ENCODE measurements around the gene ZC3H10. TPM values are rescaled to one million over a fixed set of nuclear protein-coding genes. Genes with fewer than 3 reads are reported as not detected.

Gene ZC3H10
- total and polyA plus RNA-seq, 2 of the 13 experiments (the other 11 are each of a cell fraction or from before 2014, with no cell fraction given): 0.70 to 2.3 TPM

DNA sequence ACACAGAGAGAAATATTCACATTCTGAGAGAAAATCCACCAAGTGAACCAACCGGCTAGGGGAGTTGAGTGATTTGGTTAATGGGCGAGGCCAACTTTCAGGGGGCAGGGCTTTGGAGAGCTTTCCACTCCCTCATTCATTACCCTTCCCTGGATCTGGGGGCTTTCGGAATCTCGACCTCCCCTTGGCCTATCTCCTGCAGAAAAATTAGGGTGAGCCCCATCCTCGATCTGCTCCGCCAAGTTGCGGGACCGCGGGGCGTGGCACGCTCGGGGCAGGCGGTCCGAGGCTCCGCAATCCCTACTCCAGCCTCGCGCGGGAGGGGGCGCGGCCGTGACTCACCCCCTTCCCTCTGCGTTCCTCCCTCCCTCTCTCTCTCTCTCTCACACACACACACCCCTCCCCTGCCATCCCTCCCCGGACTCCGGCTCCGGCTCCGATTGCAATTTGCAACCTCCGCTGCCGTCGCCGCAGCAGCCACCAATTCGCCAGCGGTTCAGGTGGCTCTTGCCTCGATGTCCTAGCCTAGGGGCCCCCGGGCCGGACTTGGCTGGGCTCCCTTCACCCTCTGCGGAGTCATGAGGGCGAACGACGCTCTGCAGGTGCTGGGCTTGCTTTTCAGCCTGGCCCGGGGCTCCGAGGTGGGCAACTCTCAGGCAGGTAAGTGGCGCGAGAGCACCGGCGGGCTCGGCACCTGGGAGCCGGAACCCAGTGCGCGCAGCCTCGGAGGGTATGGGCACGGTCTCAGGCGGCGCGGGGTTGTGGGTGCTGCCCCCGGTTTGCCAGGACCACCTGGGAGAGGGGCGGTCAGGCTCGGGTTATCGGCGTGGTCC, 38.1 kb upstream of the ZC3H10 start, which contains the start of gene ERBB3 (continued):
- TF ChIP-seq JDP2 (CRISPR knock-in tag; IDR thresholded peaks at IDR 0.05; ENCODE audit: borderline replicate concordance) (peak; percentile 21; the same call in 1 of the 2 replicates), CCDC6 (CRISPR knock-in tag; IDR thresholded peaks at IDR 0.05) (peak; percentile 77; the same call in 1 of the 2 replicates), KLF16 (CRISPR knock-in tag; IDR thresholded peaks at IDR 0.05) (peak in 1 of 2 experiments; percentile 68; a peak in 1 of 4 replicates), SMAD3 (CRISPR knock-in tag; IDR thresholded peaks at IDR 0.05) (no peak; the same call in 1 of the 2 replicates), ZFAT (CRISPR knock-in tag; conservative IDR thresholded peaks at IDR 0.05) (no peak), NRL (CRISPR knock-in tag; IDR thresholded peaks at IDR 0.05; ENCODE audit: borderline replicate concordance) (0 out of 2 replicates have a peak, but pooled peaks have one; percentile 27), FOXP1 (IDR thresholded peaks at IDR 0.05) (no peak; the same call in 1 of the 2 replicates), FOXP1 (CRISPR knock-in tag; IDR thresholded peaks at IDR 0.05) (peak; percentile 62), MEF2D (CRISPR knock-in tag; IDR thresholded peaks at IDR 0.05) (no peak; the same call in 1 of the 2 replicates), HES4 (CRISPR knock-in tag; IDR thresholded peaks at IDR 0.05; ENCODE audit: borderline replicate concordance) (peak; percentile 69; the same call in 1 of the 2 replicates), POLR2G (IDR thresholded peaks at IDR 0.05; ENCODE audit: low read depth, low read length) (peak; percentile 82), XRCC5 (optimal IDR thresholded peaks at IDR 0.05; ENCODE audit: low read length) (peak; percentile 89), ZNF780A (CRISPR knock-in tag; IDR thresholded peaks at IDR 0.05) (0 out of 2 replicates have a peak, but pooled peaks have one; percentile 48), PRPF4 (IDR thresholded peaks at IDR 0.05; ENCODE audit: low read depth, low read length, poor library complexity, severe bottlenecking) (no peak), GPN1 (CRISPR knock-in tag; IDR thresholded peaks at IDR 0.05; ENCODE audit: borderline replicate concordance) (0 out of 2 replicates have a peak, but pooled peaks have one; percentile 49), ZBTB42 (CRISPR knock-in tag; IDR thresholded peaks at IDR 0.05) (peak; percentile 34; the same call in 1 of the 2 replicates)
- TF ChIP-seq, protein P1, sequence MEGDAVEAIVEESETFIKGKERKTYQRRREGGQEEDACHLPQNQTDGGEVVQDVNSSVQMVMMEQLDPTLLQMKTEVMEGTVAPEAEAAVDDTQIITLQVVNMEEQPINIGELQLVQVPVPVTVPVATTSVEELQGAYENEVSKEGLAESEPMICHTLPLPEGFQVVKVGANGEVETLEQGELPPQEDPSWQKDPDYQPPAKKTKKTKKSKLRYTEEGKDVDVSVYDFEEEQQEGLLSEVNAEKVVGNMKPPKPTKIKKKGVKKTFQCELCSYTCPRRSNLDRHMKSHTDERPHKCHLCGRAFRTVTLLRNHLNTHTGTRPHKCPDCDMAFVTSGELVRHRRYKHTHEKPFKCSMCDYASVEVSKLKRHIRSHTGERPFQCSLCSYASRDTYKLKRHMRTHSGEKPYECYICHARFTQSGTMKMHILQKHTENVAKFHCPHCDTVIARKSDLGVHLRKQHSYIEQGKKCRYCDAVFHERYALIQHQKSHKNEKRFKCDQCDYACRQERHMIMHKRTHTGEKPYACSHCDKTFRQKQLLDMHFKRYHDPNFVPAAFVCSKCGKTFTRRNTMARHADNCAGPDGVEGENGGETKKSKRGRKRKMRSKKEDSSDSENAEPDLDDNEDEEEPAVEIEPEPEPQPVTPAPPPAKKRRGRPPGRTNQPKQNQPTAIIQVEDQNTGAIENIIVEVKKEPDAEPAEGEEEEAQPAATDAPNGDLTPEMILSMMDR (CRISPR knock-in tag; IDR thresholded peaks at IDR 0.05): peak; percentile 35
- TF ChIP-seq, protein P2, sequence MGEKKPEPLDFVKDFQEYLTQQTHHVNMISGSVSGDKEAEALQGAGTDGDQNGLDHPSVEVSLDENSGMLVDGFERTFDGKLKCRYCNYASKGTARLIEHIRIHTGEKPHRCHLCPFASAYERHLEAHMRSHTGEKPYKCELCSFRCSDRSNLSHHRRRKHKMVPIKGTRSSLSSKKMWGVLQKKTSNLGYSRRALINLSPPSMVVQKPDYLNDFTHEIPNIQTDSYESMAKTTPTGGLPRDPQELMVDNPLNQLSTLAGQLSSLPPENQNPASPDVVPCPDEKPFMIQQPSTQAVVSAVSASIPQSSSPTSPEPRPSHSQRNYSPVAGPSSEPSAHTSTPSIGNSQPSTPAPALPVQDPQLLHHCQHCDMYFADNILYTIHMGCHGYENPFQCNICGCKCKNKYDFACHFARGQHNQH (CRISPR knock-in tag; IDR thresholded peaks at IDR 0.05): peak; percentile 48
- TF ChIP-seq, protein P3, sequence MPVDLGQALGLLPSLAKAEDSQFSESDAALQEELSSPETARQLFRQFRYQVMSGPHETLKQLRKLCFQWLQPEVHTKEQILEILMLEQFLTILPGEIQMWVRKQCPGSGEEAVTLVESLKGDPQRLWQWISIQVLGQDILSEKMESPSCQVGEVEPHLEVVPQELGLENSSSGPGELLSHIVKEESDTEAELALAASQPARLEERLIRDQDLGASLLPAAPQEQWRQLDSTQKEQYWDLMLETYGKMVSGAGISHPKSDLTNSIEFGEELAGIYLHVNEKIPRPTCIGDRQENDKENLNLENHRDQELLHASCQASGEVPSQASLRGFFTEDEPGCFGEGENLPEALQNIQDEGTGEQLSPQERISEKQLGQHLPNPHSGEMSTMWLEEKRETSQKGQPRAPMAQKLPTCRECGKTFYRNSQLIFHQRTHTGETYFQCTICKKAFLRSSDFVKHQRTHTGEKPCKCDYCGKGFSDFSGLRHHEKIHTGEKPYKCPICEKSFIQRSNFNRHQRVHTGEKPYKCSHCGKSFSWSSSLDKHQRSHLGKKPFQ (CRISPR knock-in tag; IDR thresholded peaks at IDR 0.05; ENCODE audit: insufficient replicate concordance): peak; percentile 2
- TF ChIP-seq, protein P4, sequence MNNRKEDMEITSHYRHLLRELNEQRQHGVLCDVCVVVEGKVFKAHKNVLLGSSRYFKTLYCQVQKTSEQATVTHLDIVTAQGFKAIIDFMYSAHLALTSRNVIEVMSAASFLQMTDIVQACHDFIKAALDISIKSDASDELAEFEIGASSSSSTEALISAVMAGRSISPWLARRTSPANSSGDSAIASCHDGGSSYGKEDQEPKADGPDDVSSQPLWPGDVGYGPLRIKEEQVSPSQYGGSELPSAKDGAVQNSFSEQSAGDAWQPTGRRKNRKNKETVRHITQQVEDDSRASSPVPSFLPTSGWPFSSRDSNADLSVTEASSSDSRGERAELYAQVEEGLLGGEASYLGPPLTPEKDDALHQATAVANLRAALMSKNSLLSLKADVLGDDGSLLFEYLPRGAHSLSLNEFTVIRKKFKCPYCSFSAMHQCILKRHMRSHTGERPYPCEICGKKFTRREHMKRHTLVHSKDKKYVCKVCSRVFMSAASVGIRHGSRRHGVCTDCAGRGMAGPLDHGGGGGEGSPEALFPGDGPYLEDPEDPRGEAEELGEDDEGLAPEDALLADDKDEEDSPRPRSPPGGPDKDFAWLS (CRISPR knock-in tag; IDR thresholded peaks at IDR 0.05; ENCODE audit: borderline replicate concordance): no peak
- TF ChIP-seq, protein P5, sequence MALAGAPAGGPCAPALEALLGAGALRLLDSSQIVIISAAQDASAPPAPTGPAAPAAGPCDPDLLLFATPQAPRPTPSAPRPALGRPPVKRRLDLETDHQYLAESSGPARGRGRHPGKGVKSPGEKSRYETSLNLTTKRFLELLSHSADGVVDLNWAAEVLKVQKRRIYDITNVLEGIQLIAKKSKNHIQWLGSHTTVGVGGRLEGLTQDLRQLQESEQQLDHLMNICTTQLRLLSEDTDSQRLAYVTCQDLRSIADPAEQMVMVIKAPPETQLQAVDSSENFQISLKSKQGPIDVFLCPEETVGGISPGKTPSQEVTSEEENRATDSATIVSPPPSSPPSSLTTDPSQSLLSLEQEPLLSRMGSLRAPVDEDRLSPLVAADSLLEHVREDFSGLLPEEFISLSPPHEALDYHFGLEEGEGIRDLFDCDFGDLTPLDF (CRISPR knock-in tag; IDR thresholded peaks at IDR 0.05): no peak; the same call in 1 of the 2 replicates

Measured in HepG2 (cell line).